ENCODE measurements around the gene PLA2G2A. TPM values are rescaled to one million over a fixed set of nuclear protein-coding genes. Genes with fewer than 3 reads are reported as not detected.

Gene PLA2G2A
- total RNA-seq, 1 experiment from 2014 or later = 7.1 TPM

- Histone ChIP-seq H2AFZ (ENCODE audit: low read length) (no peak overlapping the region), H3K23ac (ENCODE audit: insufficient read length, low read depth, low read length) (no peak overlapping the region)
- WGBS (ENCODE audit: extremely low coverage, insufficient read length, low lambda C conversion rate) = no CpG with 5 or more reads among the region's 3 CpGs
Measured at GRCh38 chr1:19946971-19947370, 32.4 kb downstream of the PLA2G2A start.

More at GRCh38 chr1:19946971-19947370, 32.4 kb downstream of the PLA2G2A start:
- H4K91ac ChIP-seq (ENCODE audit: insufficient read length, low read depth, low read length) = no peak overlapping the region
- peaks cover 5% of the 10 kb centered on the region; the same call in 1 of the 2 replicates for H3K27me3 Mint-ChIP-seq (ENCODE audit: low read depth)
- no peak overlapping the region for H3K14ac ChIP-seq (ENCODE audit: insufficient read depth, low read length)
- H3K23me2 ChIP-seq (ENCODE audit: insufficient read length, low read depth, low read length, poor library complexity, severe bottlenecking) = no peaks in the 10 kb centered on the region
- no peak overlapping the region for H2BK120ac ChIP-seq (ENCODE audit: low read depth, low read length, poor library complexity, severe bottlenecking)
- H2BK15ac ChIP-seq (ENCODE audit: low read depth, low read length) = no peak overlapping the region
- no peak overlapping the region for H2BK12ac ChIP-seq (ENCODE audit: insufficient read length, low read depth, low read length)
- no peaks in the 10 kb centered on the region for H3K79me1 ChIP-seq (ENCODE audit: insufficient read depth, low read depth, low read length, poor library complexity, severe bottlenecking)
- no peak overlapping the region for H3K9ac ChIP-seq (ENCODE audit: extremely low read depth, insufficient read length, low read length)
- no peak overlapping the region for H3K27ac Mint-ChIP-seq
- no peaks in the 10 kb centered on the region for H3K9me3 ChIP-seq (ENCODE audit: control insufficient read depth, low read depth, low read length)
- no peak overlapping the region for H2BK5ac ChIP-seq (ENCODE audit: insufficient read length, low read length)
- peaks cover 4% of the 10 kb centered on the region; the same call in 1 of the 2 replicates for H3K4me1 ChIP-seq (ENCODE audit: insufficient read depth, low read length)
- H4K5ac ChIP-seq (ENCODE audit: insufficient read length, low read depth, low read length) = no peak overlapping the region
- H3K9me3 Mint-ChIP-seq = peaks cover 0 to 2% of the 10 kb centered on the region in 2 experiments; a peak in 1 of 5 replicates
- no peak overlapping the region for H3K56ac ChIP-seq (ENCODE audit: insufficient read length, low read depth, low read length)
- no peaks in the 10 kb centered on the region for H3K36me3 Mint-ChIP-seq (ENCODE audit: insufficient read depth in 1 of 3, low read depth in 3 of 3)
- H3K4ac ChIP-seq (ENCODE audit: low read depth, low read length) = no peak overlapping the region
- H3K4me2 ChIP-seq (ENCODE audit: insufficient read depth, insufficient read length, low read length) = no peak overlapping the region
- no peak overlapping the region for H3K18ac ChIP-seq (ENCODE audit: insufficient read length, low read depth, low read length)
- H3K27me3 ChIP-seq (ENCODE audit: insufficient read depth, low read length) = peaks cover 3% of the 10 kb centered on the region; the same call in 1 of the 2 replicates
- no peak overlapping the region for H3K4me3 Mint-ChIP-seq
- no peaks in the 10 kb centered on the region for H4K20me1 ChIP-seq (ENCODE audit: control insufficient read depth, insufficient read depth, insufficient read length)
- H3K79me2 ChIP-seq (ENCODE audit: insufficient read depth, low read length) = no peaks in the 10 kb centered on the region
- no peak for DNase-seq
- no peak overlapping the region for H2BK20ac ChIP-seq (ENCODE audit: low read depth, low read length, poor library complexity, severe bottlenecking)
- TF ChIP-seq, protein P1, sequence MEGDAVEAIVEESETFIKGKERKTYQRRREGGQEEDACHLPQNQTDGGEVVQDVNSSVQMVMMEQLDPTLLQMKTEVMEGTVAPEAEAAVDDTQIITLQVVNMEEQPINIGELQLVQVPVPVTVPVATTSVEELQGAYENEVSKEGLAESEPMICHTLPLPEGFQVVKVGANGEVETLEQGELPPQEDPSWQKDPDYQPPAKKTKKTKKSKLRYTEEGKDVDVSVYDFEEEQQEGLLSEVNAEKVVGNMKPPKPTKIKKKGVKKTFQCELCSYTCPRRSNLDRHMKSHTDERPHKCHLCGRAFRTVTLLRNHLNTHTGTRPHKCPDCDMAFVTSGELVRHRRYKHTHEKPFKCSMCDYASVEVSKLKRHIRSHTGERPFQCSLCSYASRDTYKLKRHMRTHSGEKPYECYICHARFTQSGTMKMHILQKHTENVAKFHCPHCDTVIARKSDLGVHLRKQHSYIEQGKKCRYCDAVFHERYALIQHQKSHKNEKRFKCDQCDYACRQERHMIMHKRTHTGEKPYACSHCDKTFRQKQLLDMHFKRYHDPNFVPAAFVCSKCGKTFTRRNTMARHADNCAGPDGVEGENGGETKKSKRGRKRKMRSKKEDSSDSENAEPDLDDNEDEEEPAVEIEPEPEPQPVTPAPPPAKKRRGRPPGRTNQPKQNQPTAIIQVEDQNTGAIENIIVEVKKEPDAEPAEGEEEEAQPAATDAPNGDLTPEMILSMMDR (conservative IDR thresholded peaks at IDR 0.05) = no peak
- H4K8ac ChIP-seq (replicated peaks; ENCODE audit: insufficient read length, low read depth, low read length) = no peak overlapping the region
- no peak overlapping the region for H3T11ph ChIP-seq (ENCODE audit: low read length)
- H3K27ac ChIP-seq (ENCODE audit: insufficient read length, low read depth, low read length) = no peak overlapping the region
- peaks cover 4 to 11% of the 10 kb centered on the region in 2 experiments for H3K4me1 Mint-ChIP-seq
- no peak overlapping the region for H2AK5ac ChIP-seq (ENCODE audit: insufficient read length, low read length)

Data from H9 (cell line).